Measurements from ENCODE around the gene FMNL2. TPM values are rescaled to one million over a fixed set of nuclear protein-coding genes. Genes with fewer than 3 reads are reported as not detected.

Gene FMNL2
- total RNA-seq, 4 donors from 2014 or later, result 37.7 to 60.9 (median 52.1) TPM

DNA sequence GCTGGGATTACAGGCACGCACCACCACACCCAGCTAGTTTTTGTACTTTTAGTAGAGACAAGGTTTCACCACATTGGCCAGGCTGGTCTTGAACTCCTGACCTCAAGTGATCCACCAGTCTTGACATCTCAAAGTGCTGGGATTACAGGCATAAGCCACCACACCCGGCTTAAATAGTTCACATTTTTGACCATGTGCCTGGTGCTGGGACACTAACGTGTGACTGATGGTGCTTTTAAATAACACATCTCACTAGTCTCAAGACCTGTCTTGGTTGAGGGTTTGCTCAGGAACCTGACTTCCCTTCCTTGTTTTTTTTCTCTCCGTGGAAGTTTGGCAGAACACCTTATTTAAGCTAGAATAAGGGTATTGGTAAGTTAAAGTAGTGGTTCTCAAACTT is 8.5 kb downstream of the FMNL2 start:
- no peaks in the 10 kb centered on the region for H3K36me3 ChIP-seq
- no peaks in the 10 kb centered on the region for H3K9me3 ChIP-seq
- H3K27me3 ChIP-seq, result no peaks in the 10 kb centered on the region
- intact Hi-C loops (cut with DNase I), result no loop called here
- H3K27ac ChIP-seq, result peak overlapping the region in 1 of 3 donors; percentile 23
- no peak for TF ChIP-seq POLR2A (IDR thresholded peaks at IDR 0.05)
- TF ChIP-seq, protein P1, sequence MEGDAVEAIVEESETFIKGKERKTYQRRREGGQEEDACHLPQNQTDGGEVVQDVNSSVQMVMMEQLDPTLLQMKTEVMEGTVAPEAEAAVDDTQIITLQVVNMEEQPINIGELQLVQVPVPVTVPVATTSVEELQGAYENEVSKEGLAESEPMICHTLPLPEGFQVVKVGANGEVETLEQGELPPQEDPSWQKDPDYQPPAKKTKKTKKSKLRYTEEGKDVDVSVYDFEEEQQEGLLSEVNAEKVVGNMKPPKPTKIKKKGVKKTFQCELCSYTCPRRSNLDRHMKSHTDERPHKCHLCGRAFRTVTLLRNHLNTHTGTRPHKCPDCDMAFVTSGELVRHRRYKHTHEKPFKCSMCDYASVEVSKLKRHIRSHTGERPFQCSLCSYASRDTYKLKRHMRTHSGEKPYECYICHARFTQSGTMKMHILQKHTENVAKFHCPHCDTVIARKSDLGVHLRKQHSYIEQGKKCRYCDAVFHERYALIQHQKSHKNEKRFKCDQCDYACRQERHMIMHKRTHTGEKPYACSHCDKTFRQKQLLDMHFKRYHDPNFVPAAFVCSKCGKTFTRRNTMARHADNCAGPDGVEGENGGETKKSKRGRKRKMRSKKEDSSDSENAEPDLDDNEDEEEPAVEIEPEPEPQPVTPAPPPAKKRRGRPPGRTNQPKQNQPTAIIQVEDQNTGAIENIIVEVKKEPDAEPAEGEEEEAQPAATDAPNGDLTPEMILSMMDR (IDR thresholded peaks at IDR 0.05), result no peak
- WGBS, 2 donors, result 73 to 85% methylated on average over 4 of the region's 4 CpGs
- no peak overlapping the region for H3K4me3 ChIP-seq (replicated peaks in 1 of 3)
- no peak for DNase-seq
- H3K4me1 ChIP-seq, result peaks cover 27 to 32% of the 10 kb centered on the region in 2 donors

DNA sequence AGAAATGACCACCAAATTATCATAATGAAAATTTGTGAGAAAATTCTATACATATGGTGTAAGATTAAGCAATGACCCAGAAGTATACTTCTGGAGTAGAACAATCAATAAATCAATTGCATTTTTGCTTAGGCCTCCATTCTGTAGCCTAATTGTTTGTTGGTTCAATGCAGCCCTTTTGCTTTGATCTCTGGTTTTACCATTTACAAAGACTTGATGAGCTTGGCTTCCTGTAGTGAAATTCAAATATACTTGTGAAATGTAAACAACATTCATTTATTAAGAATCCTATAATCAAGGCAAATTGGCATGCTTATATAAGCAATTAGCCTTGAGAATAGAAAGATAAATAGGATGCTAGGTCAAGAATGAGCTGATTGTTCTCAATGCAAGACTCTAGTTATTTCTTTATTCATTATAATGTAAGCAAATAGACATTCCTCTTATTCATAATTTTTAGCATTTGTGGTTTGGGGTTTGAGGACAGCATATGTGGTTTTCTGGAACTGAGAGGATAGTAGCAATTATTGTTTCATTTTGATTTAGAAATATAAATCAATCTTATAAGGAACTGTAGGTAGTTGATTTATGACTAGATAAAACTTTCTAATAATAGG is 9.7 kb downstream of the FMNL2 start:
- TF ChIP-seq, protein P1 (IDR thresholded peaks at IDR 0.05), result no peak
- TF ChIP-seq POLR2A (IDR thresholded peaks at IDR 0.05), result no peak
- H3K27me3 ChIP-seq, result no peaks in the 10 kb centered on the region
- H3K4me3 ChIP-seq (replicated peaks in 1 of 3), result no peak overlapping the region
- no peaks in the 10 kb centered on the region for H3K36me3 ChIP-seq
- H3K27ac ChIP-seq, result no peak overlapping the region
- intact Hi-C loops (cut with DNase I), result no loop called here
- DNase-seq, result no peak
- H3K4me1 ChIP-seq, result peaks cover 16 to 24% of the 10 kb centered on the region in 2 donors
- H3K9me3 ChIP-seq, result no peaks in the 10 kb centered on the region

DNA sequence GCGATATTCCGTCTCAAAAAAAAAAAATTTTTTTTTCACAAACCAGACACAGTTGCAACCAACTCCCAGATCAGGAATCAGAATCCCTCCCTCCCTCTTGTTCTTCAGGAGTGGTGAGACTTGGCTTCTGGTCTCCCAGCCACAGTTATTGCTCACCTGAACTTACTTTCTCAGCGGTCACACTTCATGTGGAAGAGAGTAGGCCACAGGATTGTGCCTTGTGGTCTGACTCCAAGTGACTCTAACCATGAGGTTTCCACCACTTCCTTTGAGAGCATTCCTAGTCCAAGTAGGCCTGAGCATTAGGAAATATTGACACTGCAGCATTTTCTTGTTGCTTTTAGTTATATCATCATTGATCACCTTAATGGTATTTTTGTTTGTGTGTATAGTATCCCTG is 12.1 kb downstream of the FMNL2 start:
- 94% methylated on average over 3 of the region's 3 CpGs for WGBS, 2 donors
- H3K4me3 ChIP-seq (replicated peaks in 1 of 3), result no peak overlapping the region
- peak overlapping the region in 2 of 3 donors; percentile 53 to 68 for H3K27ac ChIP-seq
- intact Hi-C loops (cut with DNase I), result no loop called here
- no peaks in the 10 kb centered on the region for H3K36me3 ChIP-seq
- peaks cover 5 to 15% of the 10 kb centered on the region in 2 donors for H3K4me1 ChIP-seq
- peak; percentile 21 to 25 for DNase-seq
- no peaks in the 10 kb centered on the region for H3K9me3 ChIP-seq
- H3K27me3 ChIP-seq, result no peaks in the 10 kb centered on the region
- no peak for TF ChIP-seq POLR2A (IDR thresholded peaks at IDR 0.05)
- TF ChIP-seq, protein P1 (IDR thresholded peaks at IDR 0.05), result no peak

DNA sequence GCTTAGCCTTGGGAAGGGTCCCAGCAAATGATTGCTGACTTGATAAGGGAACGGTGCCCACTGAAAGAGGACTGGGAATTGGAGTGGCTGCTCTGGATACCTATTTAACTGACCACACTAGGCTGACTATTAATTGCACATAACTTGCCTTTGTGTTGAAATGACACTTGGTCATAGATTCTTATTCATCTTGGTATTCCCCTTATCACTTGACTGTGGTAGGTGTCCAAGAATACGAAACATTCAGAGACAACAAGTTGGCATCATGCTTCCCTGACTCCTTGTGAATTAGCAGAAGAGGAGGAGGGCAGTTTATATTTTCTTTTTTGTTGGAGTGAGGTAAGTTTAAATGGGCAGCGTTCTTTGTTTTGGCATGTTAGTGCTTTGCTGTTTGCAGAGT is 13.4 kb downstream of the FMNL2 start:
- Histone ChIP-seq H3K4me1 (peaks cover 5 to 26% of the 10 kb centered on the region in 2 donors), H3K36me3 (no peaks in the 10 kb centered on the region), H3K9me3 (no peaks in the 10 kb centered on the region), H3K27me3 (no peaks in the 10 kb centered on the region), H3K4me3 (replicated peaks in 1 of 3) (no peak overlapping the region), H3K27ac (peak overlapping the region in 2 of 3 donors; percentile 53 to 68)
- 34 to 35% methylated on average over 3 of the region's 3 CpGs for WGBS, 2 donors
- no peak for TF ChIP-seq POLR2A (IDR thresholded peaks at IDR 0.05)
- TF ChIP-seq, protein P1 (IDR thresholded peaks at IDR 0.05), result no peak
- no peak for DNase-seq
- intact Hi-C loops (cut with DNase I), result no loop called here

DNA sequence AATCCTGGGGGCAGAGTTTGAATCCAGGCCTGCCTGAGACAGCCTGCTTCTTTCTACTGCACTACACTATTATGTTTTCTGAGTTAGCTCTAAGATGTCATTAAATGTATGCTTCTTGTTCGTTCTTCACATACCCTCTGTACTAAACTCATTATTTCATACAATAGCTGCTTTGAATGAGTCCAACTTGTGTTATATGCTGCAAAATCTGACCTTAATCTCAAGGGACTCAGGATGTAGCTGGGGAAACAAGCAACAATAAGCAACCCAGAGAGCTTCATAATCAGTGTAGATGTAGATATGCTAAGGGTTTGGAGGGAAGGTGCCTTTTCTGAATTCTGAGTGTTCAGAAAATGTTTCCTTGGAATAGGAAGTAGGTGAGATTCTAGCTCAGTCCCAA is 14.4 kb downstream of the FMNL2 start:
- 91% methylated on average over 1 of the region's 1 CpG for WGBS, 2 donors
- Histone ChIP-seq H3K27ac (no peak overlapping the region), H3K4me1 (peaks cover 7 to 22% of the 10 kb centered on the region in 2 donors), H3K9me3 (no peaks in the 10 kb centered on the region), H3K36me3 (no peaks in the 10 kb centered on the region), H3K27me3 (no peaks in the 10 kb centered on the region), H3K4me3 (replicated peaks in 1 of 3) (no peak overlapping the region)
- DNase-seq, result no peak
- intact Hi-C loops (cut with DNase I), result no loop called here
- TF ChIP-seq POLR2A (IDR thresholded peaks at IDR 0.05), result no peak
- TF ChIP-seq, protein P1 (IDR thresholded peaks at IDR 0.05), result no peak

Measured in thyroid gland (tissue), 4 donors.